HK-2 (cell line): Measurements from ENCODE around the gene TRMT112.
A peak's percentile ranks its signal among the peaks of the same experiment; 100 is the strongest.

Source experiments
- DNase-seq: peaks from one replicate; pipeline ENCODE4 v3.0.0-alpha.2; 2018; ENCODE audit not compliant: unreplicated experiment

TRMT112 gene

DNA sequence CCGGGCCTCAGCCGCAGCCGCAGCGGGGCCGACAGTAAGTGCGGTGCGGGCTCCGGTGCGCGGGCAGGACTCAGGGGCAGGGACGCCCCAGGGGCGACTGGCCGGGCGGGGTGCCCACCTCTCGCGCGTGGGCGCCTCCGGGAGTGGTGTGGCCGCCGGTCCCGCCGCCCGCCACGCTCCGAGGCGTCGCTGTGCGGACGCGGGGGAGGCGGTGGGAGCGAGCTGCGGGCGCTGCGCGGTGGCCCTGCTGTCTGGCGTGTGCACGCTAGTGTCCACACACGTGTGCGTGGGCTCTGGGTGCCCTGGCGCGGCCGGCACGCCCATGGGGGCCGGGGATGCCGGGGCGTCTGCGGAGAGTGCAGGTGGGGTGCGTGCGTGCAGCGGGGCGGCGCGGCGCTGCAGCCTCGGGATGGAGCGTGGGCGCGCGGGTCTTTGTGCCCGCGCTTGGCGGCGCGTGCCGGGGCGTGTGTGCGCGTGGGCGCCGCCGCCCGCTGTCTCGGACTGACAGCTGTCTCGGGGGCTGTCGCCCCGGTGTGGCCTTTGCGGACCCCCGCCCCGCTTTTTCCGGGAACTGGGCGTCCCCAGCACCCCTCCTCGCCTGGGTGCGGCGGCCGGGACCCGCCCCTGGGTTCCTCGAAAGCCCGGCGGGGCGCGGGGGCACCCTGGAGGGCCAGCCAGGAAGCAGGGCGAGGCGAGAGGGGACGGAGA is 25.5 kb downstream of the TRMT112 start:
- no peak for DNase-seq

DNA sequence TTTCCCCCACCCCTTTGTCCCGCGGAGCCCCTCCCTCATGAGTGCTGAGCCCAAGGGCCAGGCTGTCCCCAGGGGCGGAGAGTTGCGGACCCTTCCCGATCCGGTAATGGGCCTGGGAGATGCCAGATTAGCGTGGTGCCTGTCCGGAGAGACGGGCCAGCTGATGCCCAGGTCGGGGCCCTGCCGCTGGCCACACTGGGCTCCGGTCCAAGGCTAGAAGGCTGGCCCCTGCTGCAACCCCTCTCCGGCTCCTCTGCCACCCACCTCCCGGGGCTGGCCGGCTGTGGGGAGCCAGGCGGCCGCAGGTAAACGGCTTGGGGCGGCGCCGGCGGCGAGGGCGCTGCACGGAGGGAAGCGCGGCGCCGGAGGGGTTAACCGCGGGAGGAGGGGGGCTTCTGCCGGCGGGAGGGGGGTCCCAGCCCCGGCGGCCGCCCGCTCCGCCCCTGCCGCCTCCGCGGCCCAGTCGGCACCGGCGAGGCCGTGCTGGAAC is 26.1 kb downstream of the TRMT112 start, which contains the start of gene KCNK4:
TSS of gene KCNK4 (plus strand) at position 41 of the 490 bp plus-strand sequence. CDS start 1,717 bp downstream, outside the sequence.
- no peak for DNase-seq

DNA sequence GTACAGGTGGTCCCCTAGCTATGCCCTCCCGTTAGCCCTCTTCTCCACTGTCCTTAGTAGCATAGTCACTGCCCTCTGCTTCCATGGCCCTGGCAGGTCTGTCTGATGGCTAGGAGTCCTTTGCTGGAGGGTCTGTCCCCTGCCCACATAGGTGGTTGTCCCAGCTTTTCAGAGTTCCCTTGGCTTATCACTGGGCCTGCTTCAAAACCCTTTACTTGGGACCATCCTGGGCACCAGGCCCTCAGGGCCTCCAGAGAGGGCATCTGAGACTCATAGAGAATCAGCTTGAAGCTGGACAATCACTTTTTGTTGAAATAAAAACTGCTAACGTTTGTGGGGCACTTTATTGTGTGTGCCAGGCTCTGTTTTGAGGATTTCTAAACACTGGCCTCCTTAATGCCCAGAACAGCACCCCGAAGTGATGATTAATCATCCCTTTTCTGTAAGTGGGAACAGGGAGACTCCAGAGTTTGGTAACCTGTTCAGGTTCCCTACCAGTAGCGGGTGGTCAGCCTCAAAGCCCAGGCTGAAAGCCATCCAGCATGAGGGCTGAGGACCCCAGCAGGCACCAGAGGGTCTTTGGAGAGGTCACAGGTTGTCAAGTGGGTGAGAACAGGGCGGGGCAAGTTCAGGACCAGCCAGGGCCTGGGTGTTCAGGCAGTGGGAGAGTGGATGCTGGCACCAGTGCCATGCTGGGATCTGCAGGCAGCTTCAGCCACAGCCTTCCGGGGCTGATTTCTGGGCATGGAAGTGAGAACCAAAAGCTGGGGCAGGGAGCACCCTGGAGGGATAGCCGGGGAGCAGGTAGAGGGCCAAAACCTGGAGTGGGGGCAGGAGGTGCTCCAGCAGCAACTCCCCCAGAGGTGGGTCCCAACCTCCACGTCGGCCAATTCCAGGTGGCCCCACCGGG is 26.8 kb downstream of the TRMT112 start:
- DNase-seq, result no peak

DNA sequence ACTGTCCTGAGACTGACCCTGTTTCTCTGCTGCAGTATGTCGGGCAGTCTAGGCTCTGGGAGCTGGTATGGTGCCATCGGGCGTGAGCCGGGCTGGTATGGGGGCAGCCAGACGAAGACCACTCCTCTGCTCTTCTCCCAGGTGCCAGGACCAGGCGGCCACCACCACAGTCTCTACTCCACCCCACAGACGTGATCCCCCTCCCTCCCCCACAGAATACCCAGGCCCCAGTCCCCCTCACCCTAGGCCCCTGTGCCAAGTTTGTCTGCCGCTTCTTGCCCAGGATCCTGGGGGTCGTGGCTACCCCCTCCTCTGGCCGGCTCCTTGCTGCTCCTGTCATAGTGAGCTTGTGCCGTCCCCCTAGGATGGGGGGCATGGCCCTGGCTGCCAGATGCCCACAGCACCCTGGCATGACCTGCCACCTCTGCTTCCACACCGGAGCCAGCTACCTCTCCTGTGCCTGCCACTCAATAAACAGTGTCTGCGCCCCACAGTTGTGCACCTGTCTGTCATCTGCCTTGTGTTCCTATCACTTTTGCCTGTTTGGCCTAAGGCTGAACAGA is 28.3 kb downstream of the TRMT112 start:
- no peak for DNase-seq

DNA sequence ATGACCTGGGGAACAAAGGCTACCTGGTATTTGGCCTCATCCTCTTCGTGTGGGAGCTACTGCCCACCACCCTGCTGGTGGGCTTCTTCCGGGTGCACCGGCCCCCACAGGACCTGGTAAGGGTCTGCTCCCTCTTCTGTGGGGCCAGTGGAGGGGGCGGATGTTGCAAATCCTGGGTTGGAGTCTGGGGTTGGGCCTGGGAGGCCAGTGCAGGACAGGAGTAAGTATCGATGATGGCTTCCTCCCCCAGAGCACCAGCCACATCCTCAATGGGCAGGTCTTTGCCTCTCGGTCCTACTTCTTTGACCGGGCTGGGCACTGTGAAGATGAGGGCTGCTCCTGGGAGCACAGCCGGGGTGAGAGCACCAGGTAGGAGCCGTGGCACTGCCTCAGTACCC is 29.0 kb downstream of the TRMT112 start:
- DNase-seq, result no peak

GRCh38 chr11:64287676-64288352 is 29.5 kb downstream of the TRMT112 start:
- DNase-seq, result no peak

DNA sequence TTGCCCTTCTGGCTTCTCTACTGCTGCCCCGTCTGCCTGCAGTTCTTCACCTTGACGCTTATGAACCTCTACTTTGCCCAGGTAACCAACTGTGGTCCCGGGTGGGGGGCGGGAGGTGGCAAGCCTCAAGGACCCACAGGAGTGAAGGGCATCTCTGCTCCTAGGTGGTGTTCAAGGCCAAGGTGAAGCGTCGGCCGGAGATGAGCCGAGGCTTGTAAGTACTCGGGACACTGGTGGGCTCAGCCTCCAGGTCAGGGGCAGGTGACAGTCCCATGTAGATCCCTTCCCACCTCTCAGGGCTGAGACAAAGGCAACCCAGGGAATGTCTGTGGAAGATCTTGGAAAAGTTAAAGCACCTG is 30.6 kb downstream of the TRMT112 start:
- DNase-seq, result no peak

DNA sequence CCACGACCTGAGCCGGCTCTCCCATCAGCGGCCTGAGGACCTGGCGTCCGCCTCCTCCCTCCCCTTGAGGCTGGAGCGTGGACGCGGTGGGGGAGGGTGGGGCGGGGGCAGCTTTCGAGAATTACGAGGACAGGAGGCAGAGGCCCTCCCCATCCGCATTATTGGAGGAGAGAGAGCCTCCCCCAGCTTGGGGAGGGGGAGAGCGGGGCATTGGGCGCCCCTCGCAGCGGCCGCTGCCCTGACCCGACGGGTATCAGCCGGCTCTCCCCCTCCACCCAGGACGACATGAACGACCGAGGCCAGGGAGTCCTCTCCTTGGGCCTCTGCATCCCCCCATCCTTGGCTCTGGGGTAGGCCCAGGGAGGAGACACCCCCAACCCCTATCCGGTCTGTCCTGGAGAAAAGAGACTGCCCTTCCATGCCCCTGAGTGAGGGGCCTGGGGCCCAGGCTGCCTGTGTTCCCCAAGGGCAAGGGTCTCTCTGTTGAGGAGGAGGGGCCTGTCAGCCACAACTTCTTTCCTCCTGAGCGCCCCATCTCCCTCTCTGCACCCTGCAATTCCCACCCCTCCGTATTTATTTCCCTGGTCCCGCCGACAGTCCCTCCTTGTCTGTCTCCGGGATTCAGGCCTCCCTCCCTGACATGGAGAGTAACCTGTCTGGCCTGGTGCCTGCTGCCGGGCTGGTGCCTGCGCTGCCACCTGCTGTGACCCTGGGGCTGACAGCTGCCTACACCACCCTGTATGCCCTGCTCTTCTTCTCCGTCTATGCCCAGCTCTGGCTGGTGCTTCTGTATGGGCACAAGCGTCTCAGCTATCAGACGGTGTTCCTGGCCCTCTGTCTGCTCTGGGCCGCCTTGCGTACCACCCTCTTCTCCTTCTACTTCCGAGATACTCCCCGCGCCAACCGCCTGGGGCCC is 31.2 kb downstream of the TRMT112 start:
- peak; percentile 31 for DNase-seq

DNA sequence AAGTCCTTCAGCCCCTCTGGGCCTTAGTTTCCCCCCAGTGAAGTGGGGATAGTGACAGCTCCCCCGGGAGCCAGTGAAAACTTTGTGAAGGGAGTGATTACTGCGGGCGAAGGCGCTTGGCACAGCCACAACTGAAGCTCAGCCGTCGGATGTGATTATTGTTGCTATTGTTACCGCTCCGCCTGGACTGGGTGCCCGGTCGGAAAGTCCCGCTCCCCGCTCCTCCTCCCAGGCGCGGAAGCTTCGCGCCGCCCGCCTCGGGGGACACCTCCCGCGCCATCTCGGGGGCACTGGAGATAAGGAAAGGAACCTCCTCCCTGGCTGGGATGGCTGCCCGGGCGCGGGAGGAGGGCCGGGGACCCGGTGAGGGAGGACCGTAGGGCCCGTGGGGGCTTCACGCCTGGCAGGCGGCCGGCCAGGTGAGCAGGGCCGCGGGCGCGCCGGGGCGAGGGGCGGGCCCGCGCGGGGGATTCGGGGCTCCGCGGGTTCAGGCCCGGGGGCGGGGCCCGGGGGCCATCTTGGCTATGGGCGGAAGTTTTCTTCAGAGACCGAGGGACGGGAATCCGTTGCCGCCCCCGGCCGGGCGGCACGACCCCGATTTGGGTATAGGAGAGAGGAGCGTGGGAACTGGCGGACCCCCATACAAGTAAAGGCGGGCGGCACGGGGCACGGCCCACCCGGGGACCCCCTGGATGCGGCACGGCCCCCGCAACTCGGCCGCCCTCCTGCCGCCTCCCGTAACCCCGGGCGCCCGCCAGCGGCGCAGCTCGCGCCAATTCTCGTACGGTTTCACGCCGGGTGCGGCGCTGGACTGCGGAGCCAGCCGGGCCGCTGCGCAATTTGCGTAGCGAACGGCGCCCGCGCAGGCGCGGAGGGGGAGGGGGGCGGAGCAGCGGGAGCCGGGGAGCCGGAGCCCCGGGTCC is 32.1 kb downstream of the TRMT112 start, which contains the start of gene GPR137:
TSS of gene GPR137 (plus strand) at position 887 of the 923 bp plus-strand sequence. CDS start 677 bp downstream, outside the sequence.
- peak; percentile 75 for DNase-seq

DNA sequence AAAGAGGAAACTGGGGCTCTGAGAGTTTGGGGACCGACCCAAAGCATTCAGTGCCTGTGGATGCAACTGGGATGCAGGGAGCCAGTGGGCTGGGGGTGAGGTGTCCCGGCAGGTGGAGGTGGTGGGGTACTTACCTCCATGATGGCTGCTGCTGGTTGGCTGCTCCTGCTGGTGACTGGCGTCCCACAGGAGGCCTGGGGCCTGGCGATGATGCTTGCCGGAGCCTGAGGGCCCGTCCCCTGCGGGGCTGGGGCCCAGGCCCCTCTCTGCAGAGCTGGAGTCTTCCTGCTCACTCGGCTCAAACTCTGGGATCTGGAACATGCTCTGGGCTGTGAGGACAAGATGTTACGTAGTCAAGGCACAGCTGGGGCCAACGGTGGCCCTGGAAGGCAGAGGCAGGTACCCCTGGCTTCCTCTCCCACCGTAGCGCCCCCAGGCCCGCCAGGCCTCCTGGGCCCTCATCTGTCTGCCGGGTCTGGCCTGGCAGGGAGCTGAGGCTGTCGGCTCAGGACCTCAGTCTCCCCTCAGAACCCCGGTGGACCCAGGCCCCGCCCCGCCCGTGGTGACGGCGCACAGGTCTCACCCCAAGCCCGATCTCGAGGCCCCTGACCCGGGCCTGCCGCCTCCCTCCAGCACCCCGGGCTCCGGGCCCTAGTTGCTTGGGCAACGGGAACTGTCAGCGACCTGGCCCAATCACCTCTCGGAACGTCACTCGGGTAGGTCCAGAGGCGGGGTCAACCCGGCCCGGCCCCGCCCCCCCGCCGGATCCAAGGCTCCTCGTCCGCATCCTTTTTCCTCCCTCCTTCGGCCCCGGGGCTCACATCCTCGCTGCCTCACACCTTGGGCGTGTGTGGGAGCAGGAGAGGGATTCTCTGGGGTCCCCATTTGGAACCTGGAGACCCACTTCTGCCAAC is 33.1 kb downstream of the TRMT112 start, which contains the start of gene BAD:
TSS of gene BAD (minus strand) at position 618 of the 914 bp plus-strand sequence. CDS start at position 321, 297 bp downstream.
- peak; percentile 89 for DNase-seq

DNA sequence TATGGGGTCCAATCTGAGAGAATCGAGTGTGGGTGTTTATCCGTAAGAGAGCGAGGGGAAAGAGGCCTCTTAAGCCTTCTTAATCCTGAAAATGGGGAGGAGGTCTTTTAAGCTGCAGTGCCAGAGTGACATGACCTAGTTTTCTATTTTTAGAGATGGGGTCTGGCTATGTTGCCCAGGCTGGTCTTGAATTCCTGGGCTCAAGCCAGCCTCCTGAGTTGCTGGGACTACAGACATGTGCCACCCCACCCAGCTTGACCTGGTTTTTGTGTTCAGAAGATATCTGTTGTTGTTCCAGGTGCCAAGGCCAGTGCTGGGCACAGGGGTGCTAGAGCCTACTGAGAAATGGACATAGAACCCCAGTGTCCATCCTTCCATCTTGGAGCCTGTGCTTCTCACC is 34.3 kb downstream of the TRMT112 start:
- no peak for DNase-seq

- no peak for DNase-seq
Measured at GRCh38 chr11:64281957-64282770, 35.2 kb downstream of the TRMT112 start.

DNA sequence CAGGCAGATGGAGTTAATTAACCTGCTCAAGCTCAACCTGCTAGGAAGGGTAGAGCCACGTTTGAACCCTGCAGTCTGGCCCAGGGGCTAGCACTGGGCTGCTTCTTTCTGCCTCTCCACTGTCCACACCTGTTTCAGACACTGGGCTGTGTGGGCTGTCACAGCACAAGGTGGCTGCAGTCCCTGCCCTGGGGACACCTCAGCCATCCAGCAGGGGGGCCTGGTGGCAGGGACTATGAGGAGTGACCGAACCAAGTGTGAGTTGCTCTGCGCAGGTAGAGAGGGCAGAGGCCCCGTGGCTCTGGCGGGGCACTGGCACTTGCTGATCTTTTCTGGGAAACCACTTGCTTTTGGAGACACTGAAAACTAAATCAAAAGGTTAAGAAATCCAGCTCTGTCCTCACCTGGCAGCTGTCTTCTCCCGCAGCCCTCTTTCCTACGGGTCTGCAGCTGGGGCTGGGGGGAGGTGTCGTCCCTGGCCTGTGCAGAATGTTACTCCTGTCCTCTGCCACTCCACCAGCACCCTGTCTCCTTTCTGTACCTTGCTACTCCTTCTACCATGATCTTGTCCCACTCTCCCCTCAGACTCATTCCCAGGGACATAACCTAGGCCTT is 38.7 kb downstream of the TRMT112 start:
- no peak for DNase-seq

DNA sequence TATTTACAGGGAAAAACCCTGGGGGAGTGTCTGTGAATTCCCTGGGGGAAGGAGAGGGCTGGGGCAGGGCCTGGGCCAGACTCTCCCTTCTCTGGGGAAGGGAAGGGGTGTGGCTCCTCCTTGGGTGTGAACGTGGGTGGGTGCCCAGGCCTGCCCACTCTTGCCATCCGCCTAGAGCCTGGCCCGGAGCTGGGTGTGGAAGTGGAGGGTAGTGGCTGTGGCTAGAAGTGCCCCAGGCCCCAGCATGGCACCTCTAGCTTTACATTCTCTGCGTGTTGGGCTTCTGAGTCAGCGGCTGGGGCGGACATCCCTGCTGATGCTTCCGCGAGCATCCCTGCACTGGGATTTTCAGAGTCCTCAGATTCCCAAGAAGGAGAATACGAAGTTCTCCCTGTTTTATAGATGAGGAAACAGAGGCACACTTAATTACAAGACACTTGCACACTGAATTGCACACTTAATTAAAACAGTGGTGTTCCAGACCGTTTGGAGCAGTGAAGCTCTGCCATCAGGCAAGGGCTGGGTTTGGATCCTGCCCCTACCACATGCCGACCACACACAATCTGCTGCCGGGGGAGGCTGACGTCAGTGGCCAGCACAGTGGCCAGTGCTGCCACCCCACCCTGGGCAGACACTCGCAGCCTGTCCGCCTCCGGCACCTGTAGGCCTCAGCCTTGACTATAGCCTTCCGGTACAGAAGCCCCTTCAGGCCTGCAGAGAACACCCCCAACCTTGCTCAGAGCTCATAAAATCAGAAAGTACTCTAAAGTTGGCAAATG is 40.5 kb downstream of the TRMT112 start:
- DNase-seq, result no peak

GRCh38 chr11:64275841-64276240 is 41.5 kb downstream of the TRMT112 start:
- no peak for DNase-seq
